Testis (tissue), 3 donors: ENCODE results near the gene CHCHD2. TPM values are rescaled to one million over a fixed set of nuclear protein-coding genes. Genes with fewer than 3 reads are reported as not detected.
"Not testable (repeated sequence)": the region's sequence is repeated elsewhere in the genome, so short reads cannot be mapped to it uniquely, and the experiment has no call there.

ENCODE experiments used
- DNase-seq: peaks from one replicate; pipeline ENCODE4 v3.0.0-alpha.2; 2019
- H3K27ac ChIP-seq, 2 donors: fragments of 200-600 bp; sonication (generic); one replicate each; pipeline ENCODE4 v1.5.1; 2019
- H3K27me3 ChIP-seq: fragments of 200-600 bp; sonication (generic); one replicate; pipeline ENCODE4 v1.5.1; 2019
- H3K36me3 ChIP-seq: fragments of 200-600 bp; sonication (generic); one replicate; pipeline ENCODE4 v1.5.1; 2017; ENCODE audit warnings: low read depth; ENCODE audit errors: missing control alignments
- H3K4me1 ChIP-seq: fragments of 200-600 bp; sonication (generic); one replicate; pipeline ENCODE4 v1.5.1; 2019
- H3K4me3 ChIP-seq, 2 donors: fragments of 200-600 bp; sonication (generic); one replicate each; pipeline ENCODE4 v1.5.1; 2017 to 2019
- H3K9me3 ChIP-seq: fragments of 200-600 bp; sonication (generic); one replicate; pipeline ENCODE4 v1.5.1; 2017
- CTCF ChIP-seq, 3 experiments: fragments of 450-650 bp in 2 of 3; fragments of 200-600 bp in 1 of 3; sonication (generic) in 1 of 3; IDR thresholded peaks; one replicate each; pipeline ENCODE4 v1.5.1; 2016 to 2019; ENCODE audit warnings: antibody characterized with exemption in 3 of 3, mild to moderate bottlenecking in 2 of 3, moderate library complexity in 1 of 3
- POLR2A ChIP-seq: fragments of 450-650 bp; IDR thresholded peaks from one replicate; pipeline ENCODE4 v1.6.1; 2017; ENCODE audit warnings: antibody characterized with exemption, mild to moderate bottlenecking, moderate library complexity
- WGBS, 2 donors: methylation state at CpG; one replicate each; pipeline ENCODE4 v1.1.5; 2018; 5-methylcytosine and 5-hydroxymethylcytosine counted together
- intact Hi-C: fragments of 100-400 bp; cut with DNase I; formaldehyde crosslinking; loops from one replicate; pipeline ENCODE4 v1.15.1; 2023; ENCODE audit warnings: low total_unique reads
- polyA plus RNA-seq: library from polyadenylated mRNA; stranded (reverse); fragments of 350-450 nt; fragmentation: Illumina TruSeq; extraction: RNeasy Lipid Tissue Mini Kit (QIAGEN cat#74804); gene quantifications from one replicate; pipeline ENCODE4 v1.2.3, GENCODE V29; 2014; ENCODE audit warnings: low read depth, low replicate concordance; ENCODE audit not compliant: insufficient read depth
- total RNA-seq, 2 donors: library from RNA; depleted of rRNA; stranded (reverse); fragments of >200 nt; gene quantifications; one replicate each; pipeline ENCODE4 v1.2.3, GENCODE V29; 2016

Gene CHCHD2
- total and polyA plus RNA-seq, 3 donors from 2014 or later = 212 to 321 (median 289) TPM

GRCh38 chr7:56124981-56125380, 18.7 kb upstream of the CHCHD2 start:
- Histone ChIP-seq H3K36me3 (no peaks in the 10 kb centered on the region), H3K27me3 (no peaks in the 10 kb centered on the region), H3K4me1 (no peaks in the 10 kb centered on the region), H3K4me3 (no peak overlapping the region), H3K27ac (no peak overlapping the region), H3K9me3 (no peaks in the 10 kb centered on the region)
- intact Hi-C loops = no loop called here
- WGBS, 2 donors = 60 to 76% methylated on average over 3 to 6 of the region's 6 CpGs
- no peak for TF ChIP-seq POLR2A
- TF ChIP-seq CTCF (IDR thresholded peaks at IDR 0.05) = no peak
- DNase-seq = no peak

GRCh38 chr7:56121440-56121839, 15.2 kb upstream of the CHCHD2 start:
- Histone ChIP-seq H3K27me3 (no peaks in the 10 kb centered on the region), H3K36me3 (no peaks in the 10 kb centered on the region), H3K27ac (no peak overlapping the region), H3K4me3 (no peak overlapping the region), H3K4me1 (no peaks in the 10 kb centered on the region), H3K9me3 (no peaks in the 10 kb centered on the region)
- intact Hi-C loops = no loop called here
- DNase-seq = no peak
- WGBS, 2 donors = 82 to 84% methylated on average over 6 of the region's 6 CpGs
- TF ChIP-seq POLR2A = no peak
- no peak for TF ChIP-seq CTCF (IDR thresholded peaks at IDR 0.05)

- no peak within 1 kb of the TSS for H3K27ac ChIP-seq
- H3K4me1 ChIP-seq = no peaks in the 10 kb centered on the region
- no peaks in the 10 kb centered on the region for H3K9me3 ChIP-seq
- no peaks in the 10 kb centered on the region for H3K27me3 ChIP-seq
- 5 to 6% methylated on average over 17 to 61 of the region's 65 CpGs for WGBS, 2 donors
- peak within 1 kb of the TSS; percentile 43 to 60 for H3K4me3 ChIP-seq
- intact Hi-C loops = no loop called here
- TF ChIP-seq POLR2A = no peak
- TF ChIP-seq CTCF (IDR thresholded peaks at IDR 0.05) = no peak
- H3K36me3 ChIP-seq = no peaks in the 10 kb centered on the region
- peak; percentile 23 for DNase-seq
Measured at GRCh38 chr7:56115852-56116538, 9.7 kb upstream of the CHCHD2 start, which contains the start of gene NUPR2. Gene NUPR2, minus strand, starts transcription at chr7:56116417. Its CDS starts 103 bp downstream, at chr7:56116314.

- H3K4me1 ChIP-seq, intact Hi-C loops, H3K36me3 ChIP-seq, H3K27ac ChIP-seq, H3K9me3 ChIP-seq, H3K4me3 ChIP-seq, H3K27me3 ChIP-seq, DNase-seq: not testable (repeated sequence)
- 90 to 91% methylated on average over 3 of the region's 3 CpGs for whole genome bisulfite sequencing, 2 donors
Measured at GRCh38 chr7:56112244-56112643, 6.0 kb upstream of the CHCHD2 start.

- no peak for DNase-seq
- TF ChIP-seq POLR2A (no peak), CTCF (IDR thresholded peaks at IDR 0.05) (no peak)
Measured at GRCh38 chr7:56110611-56111010, 4.3 kb upstream of the CHCHD2 start.

More at GRCh38 chr7:56110611-56111010, 4.3 kb upstream of the CHCHD2 start:
- H3K4me3 ChIP-seq = no peak overlapping the region
- no peaks in the 10 kb centered on the region for H3K4me1 ChIP-seq
- intact Hi-C loops = no loop called here
- H3K27me3 ChIP-seq = no peaks in the 10 kb centered on the region
- no peaks in the 10 kb centered on the region for H3K36me3 ChIP-seq
- 80 to 89% methylated on average over 1 of the region's 1 CpG for WGBS, 2 donors
- H3K9me3 ChIP-seq = no peaks in the 10 kb centered on the region
- no peak overlapping the region for H3K27ac ChIP-seq
